ENCODE data around the gene DPH2.

Gene DPH2

DNA sequence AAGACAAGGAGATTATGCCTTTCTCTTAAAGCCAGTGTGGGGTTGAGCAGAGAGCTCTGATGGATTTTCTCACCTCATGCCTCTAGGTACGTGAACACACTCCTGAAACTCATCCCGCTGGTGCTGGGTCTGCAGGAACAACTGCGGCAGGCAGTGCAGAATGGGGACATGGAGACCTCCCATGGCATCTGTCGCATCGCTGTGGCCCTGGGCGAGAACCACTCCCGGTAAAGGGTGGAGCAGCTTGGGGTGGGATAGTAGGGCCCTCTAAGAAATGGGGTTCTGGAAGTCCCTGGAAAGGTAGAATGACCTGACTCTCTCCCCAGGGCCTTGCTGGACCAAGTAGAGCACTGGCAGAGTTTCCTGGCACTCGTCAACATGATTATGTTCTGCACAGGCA is 13.6 kb upstream of the DPH2 start:
- Histone ChIP-seq H3K9me3 (ENCODE audit: insufficient read depth, low read depth, low read length) (no peaks in the 10 kb centered on the region), H3K27ac (ENCODE audit: low read depth, low read length) (no peak overlapping the region), H3K9ac (ENCODE audit: low read depth, low read length) (no peak overlapping the region), H3K4me3 (ENCODE audit: low read length) (no peak overlapping the region), H3K36me3 (ENCODE audit: insufficient read depth, low read length) (peaks cover 22% of the 10 kb centered on the region), H3K27me3 (ENCODE audit: insufficient read depth, low read length) (no peaks in the 10 kb centered on the region), H3K4me1 (ENCODE audit: insufficient read depth, low read length) (peaks cover 4% of the 10 kb centered on the region; the same call in 1 of the 2 replicates)
- WGBS = 96% methylated on average over 8 of the region's 8 CpGs

DNA sequence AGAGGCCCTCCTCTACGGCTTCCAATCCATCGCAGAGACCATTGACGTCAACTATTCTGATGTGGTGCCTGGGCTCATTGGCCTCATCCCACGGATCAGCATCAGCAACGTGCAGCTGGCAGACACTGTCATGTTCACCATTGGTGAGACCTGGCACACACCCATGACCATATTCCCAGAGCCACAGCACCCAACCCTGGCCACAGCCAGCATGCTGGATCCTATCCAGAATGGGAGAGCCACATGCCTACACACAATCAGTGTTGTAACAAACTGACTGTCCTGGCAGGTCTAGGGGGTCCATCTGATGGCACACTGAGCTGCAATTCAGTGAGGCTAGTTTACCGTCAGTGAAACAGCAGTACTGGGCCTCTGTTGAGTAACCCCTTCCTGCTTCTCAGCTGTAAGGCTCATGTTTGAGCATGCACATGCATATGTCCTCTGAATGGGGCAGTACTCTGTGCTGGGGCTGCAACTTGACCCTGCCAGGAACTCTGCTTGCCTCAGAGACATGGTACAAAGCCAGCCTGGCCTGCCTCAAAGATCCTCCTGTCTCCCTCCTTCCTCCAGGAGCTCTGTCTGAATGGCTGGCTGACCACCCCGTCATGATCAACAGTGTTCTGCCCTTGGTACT is 12.3 kb upstream of the DPH2 start:
- Histone ChIP-seq H3K27ac (ENCODE audit: low read depth, low read length) (no peak overlapping the region), H3K4me1 (ENCODE audit: insufficient read depth, low read length) (peaks cover 3% of the 10 kb centered on the region; the same call in 1 of the 2 replicates), H3K36me3 (ENCODE audit: insufficient read depth, low read length) (peaks cover 27% of the 10 kb centered on the region), H3K9me3 (ENCODE audit: insufficient read depth, low read depth, low read length) (no peaks in the 10 kb centered on the region), H3K27me3 (ENCODE audit: insufficient read depth, low read length) (no peaks in the 10 kb centered on the region), H3K9ac (ENCODE audit: low read depth, low read length) (no peak overlapping the region), H3K4me3 (ENCODE audit: low read length) (no peak overlapping the region)
- 92% methylated on average over 7 of the region's 7 CpGs for WGBS

DNA sequence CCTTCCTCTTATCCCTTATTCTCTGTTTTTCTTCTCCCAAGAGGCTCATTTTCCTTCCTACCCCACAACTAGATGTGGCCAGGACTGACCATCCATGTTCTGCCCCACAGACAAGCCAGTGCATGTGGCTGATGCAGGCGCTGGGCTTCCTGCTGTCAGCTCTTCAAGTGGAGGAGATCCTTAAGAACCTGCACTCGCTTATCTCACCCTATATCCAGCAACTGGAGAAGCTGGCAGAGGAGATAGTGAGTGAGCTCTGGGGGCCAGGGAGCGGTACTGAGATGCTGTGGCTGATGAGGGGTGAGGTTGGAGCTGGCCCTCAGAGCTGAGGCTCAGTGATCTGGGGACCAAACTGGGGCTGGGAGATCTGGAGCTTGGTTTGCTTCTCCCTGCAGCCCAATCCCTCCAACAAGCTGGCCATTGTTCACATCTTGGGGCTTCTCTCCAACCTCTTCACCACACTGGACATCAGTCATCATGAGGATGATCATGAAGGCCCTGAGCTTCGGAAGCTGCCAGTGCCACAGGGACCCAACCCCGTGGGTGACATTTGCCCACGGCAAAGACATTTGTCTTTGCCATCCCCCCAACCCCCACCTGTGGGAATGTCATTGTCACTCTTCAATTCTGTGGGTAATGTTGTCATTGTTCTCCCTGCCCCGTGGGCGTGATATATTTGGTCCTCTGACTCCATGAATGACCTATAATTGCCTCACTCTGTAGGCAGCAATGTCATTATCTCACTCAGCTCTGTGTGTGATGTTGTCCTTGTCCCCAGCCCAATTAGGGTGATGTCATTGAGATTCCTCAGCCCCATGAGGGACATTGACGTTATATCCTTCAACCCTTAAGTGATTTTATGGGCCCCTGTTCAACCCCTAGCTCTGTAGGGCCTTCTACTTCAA is 11.2 kb upstream of the DPH2 start:
- Histone ChIP-seq H3K9me3 (ENCODE audit: insufficient read depth, low read depth, low read length) (no peaks in the 10 kb centered on the region), H3K4me3 (ENCODE audit: low read length) (no peak overlapping the region), H3K36me3 (ENCODE audit: insufficient read depth, low read length) (peaks cover 27% of the 10 kb centered on the region), H3K27ac (ENCODE audit: low read depth, low read length) (no peak overlapping the region), H3K27me3 (ENCODE audit: insufficient read depth, low read length) (no peaks in the 10 kb centered on the region), H3K4me1 (ENCODE audit: insufficient read depth, low read length) (no peaks in the 10 kb centered on the region), H3K9ac (ENCODE audit: low read depth, low read length) (no peak overlapping the region)
- 95% methylated on average over 8 of the region's 9 CpGs for WGBS

DNA sequence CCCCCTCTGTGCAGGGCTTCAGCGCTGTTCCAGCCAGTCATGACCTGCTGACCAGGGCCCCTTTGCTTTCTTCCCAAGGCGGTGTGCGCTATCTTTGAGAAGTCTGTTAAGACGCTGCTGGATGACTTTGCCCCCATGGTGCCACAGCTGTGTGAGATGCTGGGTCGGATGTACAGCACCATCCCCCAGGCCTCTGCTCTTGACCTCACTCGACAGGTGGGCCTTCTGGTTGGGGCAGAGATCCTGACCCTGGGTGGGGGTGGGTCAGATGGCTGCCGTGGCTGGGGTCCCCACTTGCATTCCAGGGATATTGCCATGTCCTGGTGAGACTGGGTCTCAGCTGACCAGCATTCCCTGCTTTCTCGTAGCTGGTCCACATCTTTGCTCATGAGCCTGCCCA is 9.0 kb upstream of the DPH2 start:
- Histone ChIP-seq H3K36me3 (ENCODE audit: insufficient read depth, low read length) (peaks cover 27% of the 10 kb centered on the region), H3K9ac (ENCODE audit: low read depth, low read length) (no peak overlapping the region)
- 95% methylated on average over 8 of the region's 8 CpGs for WGBS

DNA sequence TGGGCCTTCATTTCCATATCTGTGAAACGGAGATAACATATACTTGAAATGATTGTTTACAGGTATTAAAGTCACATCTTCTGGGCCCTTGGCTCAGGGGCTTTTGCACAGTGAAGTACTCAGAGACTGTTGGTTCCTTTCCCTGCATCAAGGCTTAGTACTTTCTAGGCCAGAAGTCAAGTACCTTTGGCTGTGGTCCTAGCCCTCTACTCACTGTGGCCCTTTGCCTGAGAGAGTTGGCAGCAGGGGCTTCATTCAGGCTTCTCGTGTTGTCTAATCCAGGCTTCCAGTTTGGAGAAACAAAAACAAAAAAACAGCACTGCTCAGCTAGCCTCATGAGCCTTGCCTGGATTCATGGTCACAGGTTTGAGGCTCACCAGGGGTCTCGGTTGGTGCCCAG is 8.1 kb upstream of the DPH2 start:
- Histone ChIP-seq H3K36me3 (ENCODE audit: insufficient read depth, low read length) (peaks cover 23% of the 10 kb centered on the region), H3K4me3 (ENCODE audit: low read length) (no peak overlapping the region), H3K9me3 (ENCODE audit: insufficient read depth, low read depth, low read length) (no peaks in the 10 kb centered on the region), H3K9ac (ENCODE audit: low read depth, low read length) (no peak overlapping the region), H3K27ac (ENCODE audit: low read depth, low read length) (no peak overlapping the region), H3K4me1 (ENCODE audit: insufficient read depth, low read length) (no peaks in the 10 kb centered on the region), H3K27me3 (ENCODE audit: insufficient read depth, low read length) (no peaks in the 10 kb centered on the region)
- 94% methylated on average over 3 of the region's 3 CpGs for WGBS

More for the DNA sequence above, 9.0 kb upstream of the DPH2 start:
- H3K4me1 ChIP-seq (ENCODE audit: insufficient read depth, low read length) = no peaks in the 10 kb centered on the region
- no peak overlapping the region for H3K4me3 ChIP-seq (ENCODE audit: low read length)
- no peaks in the 10 kb centered on the region for H3K27me3 ChIP-seq (ENCODE audit: insufficient read depth, low read length)
- no peaks in the 10 kb centered on the region for H3K9me3 ChIP-seq (ENCODE audit: insufficient read depth, low read depth, low read length)
- no peak overlapping the region for H3K27ac ChIP-seq (ENCODE audit: low read depth, low read length)

DNA sequence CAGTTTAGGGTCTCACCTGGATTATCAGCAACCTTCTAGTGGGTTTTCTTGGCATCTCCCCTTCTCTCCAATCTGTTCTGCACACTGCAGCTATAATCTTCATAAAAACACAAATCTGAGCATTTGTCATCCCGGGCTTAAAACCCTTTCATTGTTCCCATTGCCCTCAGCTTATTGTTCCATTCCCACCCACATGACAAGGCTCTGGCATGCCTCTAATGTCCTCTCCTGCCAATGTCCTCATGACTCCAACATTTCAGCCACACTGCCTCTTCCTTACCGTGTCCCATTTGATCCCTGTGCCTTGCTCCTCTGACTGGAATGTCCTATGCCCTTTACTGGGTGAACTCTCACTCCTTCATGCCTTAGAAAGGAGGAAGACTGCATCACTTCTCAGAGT is 7.5 kb upstream of the DPH2 start:
- H3K27me3 ChIP-seq (ENCODE audit: insufficient read depth, low read length) = no peaks in the 10 kb centered on the region
- peaks cover 20% of the 10 kb centered on the region for H3K36me3 ChIP-seq (ENCODE audit: insufficient read depth, low read length)
- no peak overlapping the region for H3K4me3 ChIP-seq (ENCODE audit: low read length)
- no peak overlapping the region for H3K9ac ChIP-seq (ENCODE audit: low read depth, low read length)
- no peak overlapping the region for H3K27ac ChIP-seq (ENCODE audit: low read depth, low read length)
- no peaks in the 10 kb centered on the region for H3K9me3 ChIP-seq (ENCODE audit: insufficient read depth, low read depth, low read length)
- H3K4me1 ChIP-seq (ENCODE audit: insufficient read depth, low read length) = no peaks in the 10 kb centered on the region
- WGBS = 93% methylated on average over 2 of the region's 2 CpGs

DNA sequence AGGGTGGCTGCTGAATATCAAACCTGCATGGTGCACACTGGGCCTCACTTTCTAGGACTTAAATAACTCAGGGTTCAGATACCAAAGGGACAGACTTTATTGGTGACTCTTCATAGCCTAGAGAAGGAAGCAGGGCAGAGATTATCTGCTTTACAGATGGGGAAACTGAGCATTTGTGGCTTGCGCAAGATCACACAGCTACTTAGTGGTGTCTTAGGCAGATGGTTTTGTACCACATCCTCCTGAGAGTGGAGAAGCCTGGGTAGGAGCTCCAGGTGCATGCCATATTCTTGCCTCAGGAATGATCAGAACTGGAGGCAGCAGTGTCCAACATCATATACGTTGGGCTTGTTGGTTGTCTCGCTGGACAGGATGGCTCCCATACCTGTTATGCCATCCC is 6.8 kb upstream of the DPH2 start:
- Histone ChIP-seq H3K9ac (ENCODE audit: low read depth, low read length) (no peak overlapping the region; the same call in 1 of the 2 replicates), H3K27ac (ENCODE audit: low read depth, low read length) (no peak overlapping the region), H3K9me3 (ENCODE audit: insufficient read depth, low read depth, low read length) (no peaks in the 10 kb centered on the region), H3K4me1 (ENCODE audit: insufficient read depth, low read length) (no peaks in the 10 kb centered on the region), H3K36me3 (ENCODE audit: insufficient read depth, low read length) (peaks cover 14% of the 10 kb centered on the region), H3K4me3 (ENCODE audit: low read length) (no peak overlapping the region), H3K27me3 (ENCODE audit: insufficient read depth, low read length) (no peaks in the 10 kb centered on the region)
- WGBS = 97% methylated on average over 3 of the region's 3 CpGs

DNA sequence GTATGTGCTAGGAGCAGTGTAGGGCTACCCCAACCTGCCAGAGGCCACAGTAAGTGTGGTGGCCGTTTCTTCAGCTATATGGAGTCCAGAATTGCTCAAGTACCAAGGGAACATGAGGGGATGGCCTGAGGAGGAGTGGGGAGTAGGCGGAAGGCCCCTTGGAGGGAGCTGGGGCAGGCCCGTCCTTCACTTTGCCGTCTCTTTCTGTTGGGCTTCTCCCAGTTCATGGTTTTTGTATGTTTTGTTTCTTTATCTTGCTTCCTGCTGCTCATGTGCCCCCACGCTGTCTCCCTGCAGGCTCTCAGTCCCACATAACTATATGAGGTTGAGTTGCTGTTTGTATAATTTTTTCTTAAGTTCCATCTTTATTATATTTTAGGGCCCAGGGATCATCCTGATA is 5.9 kb upstream of the DPH2 start:
- no peak overlapping the region for H3K9ac ChIP-seq (ENCODE audit: low read depth, low read length)
- H3K4me3 ChIP-seq (ENCODE audit: low read length) = no peak overlapping the region
- peaks cover 10% of the 10 kb centered on the region; the same call in 1 of the 2 replicates for H3K36me3 ChIP-seq (ENCODE audit: insufficient read depth, low read length)
- H3K27me3 ChIP-seq (ENCODE audit: insufficient read depth, low read length) = no peaks in the 10 kb centered on the region
- no peak overlapping the region for H3K27ac ChIP-seq (ENCODE audit: low read depth, low read length)
- no peaks in the 10 kb centered on the region for H3K9me3 ChIP-seq (ENCODE audit: insufficient read depth, low read depth, low read length)
- WGBS = 89% methylated on average over 4 of the region's 5 CpGs
- no peaks in the 10 kb centered on the region for H3K4me1 ChIP-seq (ENCODE audit: insufficient read depth, low read length)

DNA sequence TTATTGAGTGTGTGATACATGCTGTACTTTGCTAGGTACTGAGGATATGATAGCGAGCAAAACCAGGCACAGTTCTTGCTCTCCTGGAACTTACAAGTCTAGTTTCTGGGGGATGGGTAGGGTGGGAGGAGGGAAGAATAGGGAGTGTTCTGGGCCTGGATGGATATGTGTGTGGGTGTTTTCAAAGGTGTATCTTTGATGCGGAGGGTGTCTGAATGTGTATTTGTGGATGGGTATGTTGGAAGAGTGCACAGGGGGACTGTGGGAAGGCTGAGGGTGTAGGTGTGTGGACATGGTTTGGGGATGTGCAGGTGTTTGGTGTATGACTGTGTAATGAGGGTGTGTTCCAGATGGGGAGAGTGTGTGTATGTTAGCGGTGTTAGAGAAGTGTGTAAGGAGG is 4.5 kb upstream of the DPH2 start:
- Histone ChIP-seq H3K9me3 (ENCODE audit: insufficient read depth, low read depth, low read length) (no peaks in the 10 kb centered on the region), H3K36me3 (ENCODE audit: insufficient read depth, low read length) (peaks cover 8% of the 10 kb centered on the region; the same call in 1 of the 2 replicates), H3K27me3 (ENCODE audit: insufficient read depth, low read length) (no peaks in the 10 kb centered on the region), H3K9ac (ENCODE audit: low read depth, low read length) (no peak overlapping the region), H3K4me1 (ENCODE audit: insufficient read depth, low read length) (no peaks in the 10 kb centered on the region), H3K4me3 (ENCODE audit: low read length) (no peak overlapping the region), H3K27ac (ENCODE audit: low read depth, low read length) (no peak overlapping the region)
- WGBS = 95% methylated on average over 2 of the region's 3 CpGs

DNA sequence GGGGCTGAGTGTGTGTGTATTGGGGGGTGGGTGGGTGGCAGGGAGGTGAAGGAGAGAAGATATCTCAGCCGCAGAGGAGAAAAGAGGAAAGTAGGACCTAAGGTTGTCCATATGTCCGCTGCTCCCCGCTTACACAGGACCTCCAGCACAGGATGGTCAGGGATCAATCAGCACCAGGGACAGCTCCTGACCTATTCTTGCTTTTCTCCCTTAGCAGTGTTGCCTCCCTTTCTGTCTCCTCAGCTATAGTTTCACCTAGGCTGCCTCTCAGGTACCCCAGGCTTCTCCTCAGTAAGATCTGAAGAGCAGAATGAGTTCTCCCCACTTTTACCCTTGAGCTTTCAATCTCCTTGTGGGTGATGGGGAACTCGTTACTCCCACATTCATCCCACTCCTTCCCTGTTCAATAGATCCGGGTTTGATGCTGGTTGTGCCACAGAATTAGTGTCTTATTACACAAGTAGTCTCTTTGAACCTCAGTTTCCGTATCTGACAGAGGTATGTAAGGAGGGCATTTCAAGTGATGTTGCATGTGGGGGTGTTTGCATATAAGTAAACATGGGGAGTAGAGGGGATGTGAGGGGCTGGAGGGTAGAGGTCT is 1.4 kb upstream of the DPH2 start:
- 80% methylated on average over 5 of the region's 6 CpGs for WGBS
- Histone ChIP-seq H3K9ac (ENCODE audit: low read depth, low read length) (no peak overlapping the region), H3K9me3 (ENCODE audit: insufficient read depth, low read depth, low read length) (no peaks in the 10 kb centered on the region), H3K4me1 (ENCODE audit: insufficient read depth, low read length) (0 out of 2 replicates have a peak, but pooled peaks cover 5% of the 10 kb centered on the region), H3K27ac (ENCODE audit: low read depth, low read length) (no peak overlapping the region), H3K27me3 (ENCODE audit: insufficient read depth, low read length) (no peaks in the 10 kb centered on the region), H3K4me3 (ENCODE audit: low read length) (no peak overlapping the region), H3K36me3 (ENCODE audit: insufficient read depth, low read length) (peaks cover 26% of the 10 kb centered on the region)

DNA sequence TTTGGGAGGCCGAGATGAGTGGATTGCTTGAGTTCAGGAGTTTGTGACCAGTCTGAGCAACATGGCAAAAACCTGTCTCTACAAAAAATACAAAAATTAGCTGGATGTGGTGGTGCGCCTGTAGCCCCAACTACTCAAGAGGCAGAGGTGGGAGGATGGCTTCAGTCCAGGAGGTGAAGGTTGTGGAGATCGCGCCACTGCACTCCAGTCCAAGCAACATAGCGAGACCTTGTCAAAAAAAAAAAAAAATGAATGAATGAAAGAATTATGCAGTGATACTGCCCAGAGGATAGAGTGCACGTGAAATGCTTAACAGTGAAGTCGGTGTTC is 429 bp upstream of the DPH2 start:
- Histone ChIP-seq H3K4me3 (ENCODE audit: low read length) (peak overlapping the region; percentile 34), H3K27me3 (ENCODE audit: insufficient read depth, low read length) (no peaks in the 10 kb centered on the region), H3K9me3 (ENCODE audit: insufficient read depth, low read depth, low read length) (no peaks in the 10 kb centered on the region), H3K36me3 (ENCODE audit: insufficient read depth, low read length) (peaks cover 26% of the 10 kb centered on the region), H3K9ac (ENCODE audit: low read depth, low read length) (no peak overlapping the region), H3K27ac (ENCODE audit: low read depth, low read length) (no peak overlapping the region), H3K4me1 (ENCODE audit: insufficient read depth, low read length) (0 out of 2 replicates have a peak, but pooled peaks cover 9% of the 10 kb centered on the region)
- WGBS = 61% methylated on average over 7 of the region's 7 CpGs
